Measurements from ENCODE around the gene PPP2CA.

DNA sequence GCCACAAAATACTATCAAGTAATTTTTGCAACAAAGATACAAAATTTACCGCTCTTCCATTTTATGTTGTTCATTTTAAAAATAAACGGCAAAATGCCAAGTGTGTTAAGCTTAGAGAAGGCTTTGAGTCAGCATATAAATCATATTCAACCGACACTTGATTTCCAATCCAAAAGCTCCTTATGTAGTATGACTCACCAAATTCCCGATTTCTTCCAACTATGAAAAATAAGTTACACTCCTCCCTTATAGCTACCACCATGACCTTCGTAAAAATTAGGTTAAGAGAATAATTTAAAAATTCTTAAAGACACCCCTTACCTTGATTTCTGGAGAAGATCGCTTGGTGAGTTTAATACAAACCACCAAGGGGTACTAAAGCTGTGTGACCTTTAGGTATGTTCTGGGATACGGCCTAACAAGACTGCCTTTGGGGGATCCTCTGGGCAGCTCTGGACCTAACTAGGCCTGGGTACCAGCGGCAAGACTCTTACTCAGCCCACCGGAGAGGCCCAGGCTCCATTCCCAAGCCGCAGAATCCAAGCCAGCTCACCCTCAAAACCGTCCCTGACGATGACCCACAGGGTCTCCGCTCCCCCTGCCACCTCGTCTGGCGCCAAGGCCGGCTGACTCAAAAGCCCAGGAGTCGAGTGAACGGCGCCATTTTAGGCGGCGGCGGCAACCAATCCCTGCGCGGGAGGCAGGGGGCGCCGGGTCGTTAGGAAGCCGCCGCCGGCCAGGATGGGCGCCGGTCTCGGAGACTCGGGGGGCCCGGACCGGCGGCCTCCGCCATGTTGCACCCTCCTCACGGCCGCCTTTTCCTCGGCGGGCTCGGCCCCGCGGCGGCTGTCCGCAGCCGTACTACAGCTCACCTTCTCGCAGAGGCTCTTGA is 739 bp downstream of the PPP2CA start:
- TF ChIP-seq TAF1 (IDR thresholded peaks at IDR 0.05; ENCODE audit: low read depth, low read length) (peak; percentile 87), JUN (IDR thresholded peaks at IDR 0.05; ENCODE audit: low read depth, low read length) (no peak), GABPA (IDR thresholded peaks at IDR 0.05; ENCODE audit: borderline replicate concordance, insufficient read depth, low read length) (no peak), FOSL1 (IDR thresholded peaks at IDR 0.05; ENCODE audit: insufficient read depth, low read depth, low read length) (no peak), EGR1 (IDR thresholded peaks at IDR 0.05; ENCODE audit: borderline replicate concordance, low read depth, low read length) (no peak), GTF2F1 (IDR thresholded peaks at IDR 0.05; ENCODE audit: borderline replicate concordance, low read depth, low read length) (no peak)
- TF ChIP-seq, protein P1, sequence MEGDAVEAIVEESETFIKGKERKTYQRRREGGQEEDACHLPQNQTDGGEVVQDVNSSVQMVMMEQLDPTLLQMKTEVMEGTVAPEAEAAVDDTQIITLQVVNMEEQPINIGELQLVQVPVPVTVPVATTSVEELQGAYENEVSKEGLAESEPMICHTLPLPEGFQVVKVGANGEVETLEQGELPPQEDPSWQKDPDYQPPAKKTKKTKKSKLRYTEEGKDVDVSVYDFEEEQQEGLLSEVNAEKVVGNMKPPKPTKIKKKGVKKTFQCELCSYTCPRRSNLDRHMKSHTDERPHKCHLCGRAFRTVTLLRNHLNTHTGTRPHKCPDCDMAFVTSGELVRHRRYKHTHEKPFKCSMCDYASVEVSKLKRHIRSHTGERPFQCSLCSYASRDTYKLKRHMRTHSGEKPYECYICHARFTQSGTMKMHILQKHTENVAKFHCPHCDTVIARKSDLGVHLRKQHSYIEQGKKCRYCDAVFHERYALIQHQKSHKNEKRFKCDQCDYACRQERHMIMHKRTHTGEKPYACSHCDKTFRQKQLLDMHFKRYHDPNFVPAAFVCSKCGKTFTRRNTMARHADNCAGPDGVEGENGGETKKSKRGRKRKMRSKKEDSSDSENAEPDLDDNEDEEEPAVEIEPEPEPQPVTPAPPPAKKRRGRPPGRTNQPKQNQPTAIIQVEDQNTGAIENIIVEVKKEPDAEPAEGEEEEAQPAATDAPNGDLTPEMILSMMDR (IDR thresholded peaks at IDR 0.05; ENCODE audit: control extremely low read depth in 1 of 3, insufficient read depth in 1 of 3, low read depth in 1 of 3, low read length in 3 of 3): peak in 2 of 3 experiments; percentile 1 to 29; a peak in 3 of 4 replicates
- TF ChIP-seq, protein P2, sequence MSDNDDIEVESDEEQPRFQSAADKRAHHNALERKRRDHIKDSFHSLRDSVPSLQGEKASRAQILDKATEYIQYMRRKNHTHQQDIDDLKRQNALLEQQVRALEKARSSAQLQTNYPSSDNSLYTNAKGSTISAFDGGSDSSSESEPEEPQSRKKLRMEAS (IDR thresholded peaks at IDR 0.05): 0 out of 2 replicates have a peak, but pooled peaks have one; percentile 6
- TF ChIP-seq, protein P3, sequence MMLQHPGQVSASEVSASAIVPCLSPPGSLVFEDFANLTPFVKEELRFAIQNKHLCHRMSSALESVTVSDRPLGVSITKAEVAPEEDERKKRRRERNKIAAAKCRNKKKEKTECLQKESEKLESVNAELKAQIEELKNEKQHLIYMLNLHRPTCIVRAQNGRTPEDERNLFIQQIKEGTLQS (IDR thresholded peaks at IDR 0.05; ENCODE audit: insufficient read depth, low read depth, low read length): no peak
